T-helper 1 cell treated with Interleukin-12 subunit alpha and Interleukin-12 subunit beta and Interleukin-4 antibody, amounts not matched to agents 30 μg/mL and 1 μg/mL, for 36 hours (primary cell): ENCODE results near the gene LOC101059915.
"Not testable (repeated sequence)": the region's sequence is repeated elsewhere in the genome, so short reads cannot be mapped to it uniquely, and the experiment has no call there.

Source experiments
- H3K27ac Mint-ChIP-seq: one replicate; pipeline ENCODE4 v1.8.0; 2021; ENCODE audit warnings: mild to moderate bottlenecking, mixed read lengths
- H3K27me3 Mint-ChIP-seq: one replicate; pipeline ENCODE4 v1.8.0; 2021; ENCODE audit warnings: low read depth, mixed read lengths
- H3K36me3 Mint-ChIP-seq: one replicate; pipeline ENCODE4 v1.8.0; 2021; ENCODE audit warnings: low read depth, mixed read lengths
- H3K4me1 Mint-ChIP-seq: one replicate; pipeline ENCODE4 v1.8.0; 2021; ENCODE audit warnings: low read depth, mixed read lengths
- H3K4me3 Mint-ChIP-seq: one replicate; pipeline ENCODE4 v1.8.0; 2021; ENCODE audit warnings: mild to moderate bottlenecking, moderate library complexity, mixed read lengths
- H3K9me3 Mint-ChIP-seq: one replicate; pipeline ENCODE4 v1.8.0; 2021; ENCODE audit warnings: mixed read lengths

LOC101059915 gene

DNA sequence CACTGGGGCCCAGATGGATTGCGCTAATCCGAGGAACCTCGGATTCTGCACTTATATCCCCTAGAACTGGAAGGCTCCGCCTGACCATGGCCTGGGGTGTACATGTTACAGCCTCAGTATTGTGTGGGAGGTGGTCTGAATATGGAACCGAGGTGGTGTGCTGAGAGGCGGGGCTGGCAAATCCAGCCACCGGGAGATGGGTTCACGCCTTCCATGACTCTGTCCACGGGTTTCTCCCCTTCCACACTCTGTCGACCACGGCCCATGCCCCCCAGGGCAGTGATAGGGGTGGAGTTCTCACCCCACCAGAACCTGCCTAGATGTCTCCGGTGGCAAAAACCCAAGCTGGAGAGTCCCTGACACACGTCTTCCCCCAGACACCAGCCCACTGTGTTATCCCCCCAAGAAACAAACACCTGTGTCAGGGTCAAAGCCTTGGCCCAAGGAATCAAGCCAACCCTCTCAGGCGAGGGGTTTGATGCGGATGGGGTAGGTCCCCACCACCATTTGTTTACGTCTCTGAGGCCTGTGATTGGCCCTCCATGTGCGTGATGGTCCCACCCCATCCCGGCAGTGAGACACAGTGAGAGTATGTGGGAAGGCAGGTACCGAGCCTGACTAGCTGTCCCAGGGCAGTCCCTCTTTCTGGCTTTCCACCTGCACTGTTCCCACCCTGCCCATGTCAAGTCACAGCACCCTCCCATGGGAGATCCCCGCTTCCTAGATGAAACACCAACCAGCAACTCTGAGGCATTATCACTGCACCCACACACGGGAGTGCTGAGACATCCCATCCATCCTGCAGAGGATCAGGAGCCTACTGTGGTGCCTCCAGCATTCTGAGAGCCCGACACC is 6.6 kb upstream of the LOC101059915 start:
- Mint-ChIP-seq H3K27ac (no peak overlapping the region), H3K36me3 (no peaks in the 10 kb centered on the region), H3K9me3 (no peaks in the 10 kb centered on the region), H3K27me3 (peaks cover 8% of the 10 kb centered on the region), H3K4me3 (no peak overlapping the region), H3K4me1 (peaks cover 19% of the 10 kb centered on the region)

DNA sequence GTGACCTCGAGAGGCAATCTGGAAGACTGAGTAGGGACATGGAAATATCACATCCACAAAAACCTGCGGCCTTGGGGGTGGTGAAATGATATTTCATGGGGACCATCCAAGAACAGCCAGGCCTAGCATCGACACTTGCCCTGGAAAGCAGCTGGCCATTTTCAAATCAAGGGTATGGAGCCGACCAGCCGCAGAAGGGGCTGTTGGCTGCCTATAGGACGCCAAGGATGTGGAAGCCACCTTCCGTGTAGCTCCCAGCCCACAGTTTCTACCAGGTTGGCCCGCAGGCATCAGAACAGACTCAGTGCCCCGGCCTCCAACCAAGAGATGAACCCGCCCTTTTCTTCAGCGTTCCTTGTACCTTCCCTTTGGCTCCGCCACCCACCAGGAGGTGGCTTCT is 5.4 kb upstream of the LOC101059915 start:
- H3K36me3 Mint-ChIP-seq = no peaks in the 10 kb centered on the region
- H3K9me3 Mint-ChIP-seq = no peaks in the 10 kb centered on the region
- no peak overlapping the region for H3K27ac Mint-ChIP-seq
- H3K27me3 Mint-ChIP-seq = peaks cover 1% of the 10 kb centered on the region
- no peak overlapping the region for H3K4me3 Mint-ChIP-seq
- H3K4me1 Mint-ChIP-seq = peaks cover 15% of the 10 kb centered on the region

DNA sequence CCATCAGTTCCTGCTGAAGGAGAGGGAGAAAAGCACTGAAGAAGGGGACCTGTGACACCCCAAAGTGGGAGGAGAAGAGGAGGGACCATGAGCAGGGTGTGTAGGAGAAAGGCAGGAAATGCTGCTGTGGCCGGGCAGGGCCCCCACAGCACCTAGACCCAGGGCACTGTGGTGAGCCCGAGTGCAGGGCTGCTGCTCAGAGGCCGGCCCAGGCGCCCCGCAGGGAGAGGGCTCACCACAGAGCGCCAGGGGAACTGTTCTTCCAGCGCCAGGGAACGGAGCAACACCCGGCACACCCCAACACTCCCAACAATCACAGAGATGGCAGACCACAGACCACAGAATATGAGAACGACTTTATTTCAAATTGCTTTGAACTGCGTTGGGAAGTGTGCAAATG is 4.7 kb upstream of the LOC101059915 start:
- not testable (repeated sequence) for H3K9me3 Mint-ChIP-seq

DNA sequence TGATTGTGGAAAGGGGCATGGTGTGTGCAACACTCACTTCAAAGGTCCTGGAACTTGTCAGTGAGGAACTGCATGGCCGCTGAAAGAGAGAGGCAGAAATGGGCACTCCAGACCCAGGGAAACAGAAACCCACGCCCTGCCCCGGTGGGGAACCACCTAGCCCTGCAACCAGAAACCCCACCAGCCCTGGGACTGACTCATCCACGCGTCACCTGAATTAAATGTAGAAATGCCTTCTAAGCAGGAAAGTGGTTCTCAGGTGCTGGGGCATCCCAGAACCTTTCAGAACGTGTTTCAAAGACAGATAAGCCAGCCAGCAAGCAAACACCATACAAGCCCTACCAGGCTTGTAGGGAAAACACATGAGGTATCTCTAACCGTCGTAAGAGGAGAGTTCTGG is 4.1 kb upstream of the LOC101059915 start:
- H3K4me1 Mint-ChIP-seq = peaks cover 14% of the 10 kb centered on the region
- H3K27ac Mint-ChIP-seq = peak overlapping the region; percentile 74
- not testable (repeated sequence) for H3K4me3 Mint-ChIP-seq, H3K36me3 Mint-ChIP-seq, H3K27me3 Mint-ChIP-seq, H3K9me3 Mint-ChIP-seq

More for the DNA sequence above, 4.7 kb upstream of the LOC101059915 start:
- H3K4me3 Mint-ChIP-seq = peak overlapping the region; percentile 38
- H3K36me3 Mint-ChIP-seq, H3K27me3 Mint-ChIP-seq: not testable (repeated sequence)
- peak overlapping the region; percentile 31 for H3K27ac Mint-ChIP-seq
- H3K4me1 Mint-ChIP-seq = peaks cover 14% of the 10 kb centered on the region

DNA sequence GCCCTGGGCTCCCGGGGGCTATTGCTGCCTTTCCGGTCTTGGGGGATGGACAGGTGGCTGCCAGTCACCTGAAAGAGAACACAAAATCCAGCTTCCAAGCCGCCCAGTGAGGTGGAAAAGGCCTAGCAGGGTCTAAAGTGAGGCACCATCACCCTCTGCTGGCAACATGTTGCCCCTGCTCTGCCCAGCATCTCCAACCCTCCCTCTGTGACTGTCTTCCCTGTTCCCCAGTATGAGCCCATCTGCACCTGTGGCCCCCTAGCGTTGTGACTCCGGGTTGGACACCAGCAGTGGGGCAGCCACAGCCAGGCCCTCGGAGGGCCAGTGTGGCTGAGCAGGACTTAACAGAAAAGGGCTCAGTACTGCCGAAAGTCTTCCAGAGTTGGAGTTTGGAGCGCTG is 3.1 kb upstream of the LOC101059915 start:
- peaks cover 14% of the 10 kb centered on the region for H3K4me1 Mint-ChIP-seq
- H3K36me3 Mint-ChIP-seq, H3K27ac Mint-ChIP-seq, H3K9me3 Mint-ChIP-seq, H3K4me3 Mint-ChIP-seq, H3K27me3 Mint-ChIP-seq: not testable (repeated sequence)

DNA sequence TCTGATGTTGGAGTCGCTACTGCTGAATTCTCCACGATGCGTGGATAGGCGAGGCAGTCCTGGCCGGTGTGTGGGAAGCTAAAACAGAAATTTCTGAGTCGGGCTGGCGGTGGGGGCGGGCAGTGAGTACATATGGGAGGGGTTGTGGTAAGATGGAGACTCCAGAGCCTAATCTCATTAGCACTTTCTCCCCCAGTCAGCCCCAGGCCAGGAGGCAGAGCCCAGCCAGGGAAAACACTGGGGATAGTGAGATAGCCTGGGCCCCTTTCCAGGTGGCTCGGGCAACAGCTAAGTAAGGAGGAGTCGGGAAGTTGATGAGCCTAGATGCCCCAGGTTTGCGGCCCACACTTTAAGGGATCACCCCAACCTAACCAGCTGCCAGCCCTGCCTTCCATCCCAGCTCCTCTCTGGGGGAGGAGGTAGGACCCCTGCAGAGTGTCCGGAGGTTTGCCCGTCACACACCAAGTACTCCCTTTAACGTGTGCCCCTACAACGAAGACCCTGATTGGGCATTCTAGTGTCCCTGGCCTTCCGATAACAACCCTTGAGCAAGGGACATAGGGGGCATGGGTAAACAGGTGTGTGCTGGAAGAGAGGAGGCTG is 2.4 kb upstream of the LOC101059915 start:
- Mint-ChIP-seq H3K27ac (no peak overlapping the region), H3K4me3 (no peak overlapping the region), H3K4me1 (peaks cover 14% of the 10 kb centered on the region), H3K27me3 (no peaks in the 10 kb centered on the region), H3K9me3 (no peaks in the 10 kb centered on the region), H3K36me3 (no peaks in the 10 kb centered on the region)

DNA sequence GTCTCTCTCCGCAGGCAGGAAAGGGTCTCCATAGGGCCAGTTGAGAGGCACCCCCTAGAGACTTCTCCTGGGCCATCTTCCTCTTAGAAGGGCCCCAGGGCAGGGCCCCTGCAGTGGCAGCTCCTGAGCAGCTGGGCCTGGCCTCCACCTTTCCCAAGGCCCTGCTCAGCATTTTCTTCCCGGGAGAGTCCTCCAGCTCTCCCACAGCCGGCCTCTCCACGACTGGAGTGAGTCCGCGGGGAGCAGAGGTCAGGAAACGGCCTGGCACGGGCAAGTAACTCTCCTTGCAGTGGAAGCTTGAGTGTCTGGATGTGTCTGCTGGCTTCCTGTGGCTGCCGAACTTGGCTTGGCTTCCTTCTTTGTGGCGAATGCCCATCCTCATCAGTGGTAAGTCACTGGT is 1.6 kb upstream of the LOC101059915 start:
- Mint-ChIP-seq H3K27me3 (peaks cover 4% of the 10 kb centered on the region), H3K4me3 (no peak overlapping the region), H3K4me1 (peaks cover 18% of the 10 kb centered on the region), H3K9me3 (no peaks in the 10 kb centered on the region), H3K36me3 (no peaks in the 10 kb centered on the region), H3K27ac (no peak overlapping the region)

DNA sequence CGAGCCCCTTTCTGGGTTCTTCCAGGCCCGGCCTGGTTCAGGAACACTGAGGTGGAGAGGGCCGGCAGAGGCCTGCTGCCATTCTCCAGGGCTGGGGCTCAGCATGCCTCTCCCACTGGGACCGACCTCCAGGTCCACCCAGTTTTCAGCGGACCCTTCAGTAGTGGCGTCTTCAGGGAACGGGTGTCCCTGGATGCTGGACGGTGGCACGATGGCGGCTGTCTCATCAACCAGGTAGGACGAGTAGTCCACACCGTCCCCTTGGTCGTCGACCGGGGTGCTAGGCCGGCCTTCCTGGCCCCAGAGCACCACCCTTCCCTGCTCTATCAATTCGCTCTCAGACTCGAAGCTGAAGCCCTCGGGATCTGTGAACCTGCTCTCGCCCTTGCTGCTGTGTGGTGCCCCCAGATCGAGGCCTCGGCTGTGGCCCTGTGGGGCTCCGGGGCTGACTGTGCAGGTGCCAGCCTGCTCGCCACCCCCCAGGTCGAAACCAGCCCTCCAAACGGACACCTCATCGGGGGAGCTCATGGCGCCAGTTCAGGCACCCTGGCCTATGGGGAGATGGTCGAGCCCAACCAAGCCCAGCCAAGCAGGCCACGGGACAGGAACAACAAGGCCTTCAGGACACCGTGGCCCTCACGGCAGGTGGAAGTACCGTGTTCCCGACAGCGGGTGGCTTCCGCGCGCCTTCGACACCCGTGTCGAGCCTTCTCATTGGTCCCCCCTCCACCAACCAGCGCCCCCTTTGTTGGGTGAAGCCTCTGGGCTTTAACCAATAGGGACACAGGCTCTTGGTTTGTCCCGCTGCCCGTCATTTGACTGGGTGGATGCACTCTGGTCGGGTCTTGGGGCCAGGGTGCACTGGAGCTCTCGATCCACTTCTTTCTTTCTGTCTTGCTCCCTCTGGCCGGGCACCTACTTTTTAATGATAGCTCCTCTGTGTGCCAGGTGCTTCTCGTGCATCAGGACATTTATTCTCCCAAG is 814 bp upstream of the LOC101059915 start:
- Mint-ChIP-seq H3K9me3 (no peaks in the 10 kb centered on the region), H3K27me3 (peaks cover 4% of the 10 kb centered on the region), H3K36me3 (no peaks in the 10 kb centered on the region), H3K4me1 (peaks cover 26% of the 10 kb centered on the region), H3K4me3 (no peak overlapping the region), H3K27ac (no peak overlapping the region)

DNA sequence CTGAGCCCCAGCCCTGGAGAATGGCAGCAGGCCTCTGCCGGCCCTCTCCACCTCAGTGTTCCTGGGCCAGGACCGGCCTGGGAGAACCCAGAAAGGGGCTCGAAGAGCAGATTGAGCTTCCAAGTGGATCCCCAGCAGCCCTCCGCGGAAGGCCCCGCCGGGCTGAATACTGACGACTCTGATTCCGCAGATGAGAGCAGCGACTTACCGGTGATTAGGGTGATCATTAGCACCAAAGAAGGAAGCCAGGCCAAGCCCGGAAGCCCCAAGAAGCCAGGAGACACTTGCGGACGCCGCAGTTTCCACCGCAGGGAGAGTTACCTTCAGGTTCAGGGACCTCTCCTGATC is 876 bp downstream of the LOC101059915 start:
- no peak overlapping the region for H3K27ac Mint-ChIP-seq

DNA sequence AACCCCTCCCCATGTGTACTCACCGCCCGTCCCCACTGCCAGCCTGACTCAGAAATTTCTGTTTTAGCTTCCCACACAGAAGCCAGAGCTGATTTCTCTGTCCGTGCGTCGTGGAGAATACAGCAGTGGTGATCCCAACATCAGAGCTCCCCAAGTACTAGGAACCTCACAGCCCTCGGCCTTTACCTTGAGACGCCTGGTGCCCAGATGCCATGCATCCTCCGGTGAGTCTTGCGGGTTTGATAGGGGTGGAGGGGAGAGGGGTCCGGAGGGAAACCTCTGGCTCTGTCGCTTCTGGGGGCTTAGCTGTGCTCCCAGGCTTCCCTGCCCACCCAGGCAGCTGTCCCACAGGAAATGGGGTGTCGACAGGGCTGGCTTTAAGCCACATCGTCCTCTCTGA is 2.1 kb downstream of the LOC101059915 start:
- Mint-ChIP-seq H3K4me1 (peaks cover 17% of the 10 kb centered on the region), H3K36me3 (no peaks in the 10 kb centered on the region), H3K9me3 (no peaks in the 10 kb centered on the region), H3K4me3 (no peak overlapping the region), H3K27ac (no peak overlapping the region), H3K27me3 (peaks cover 12% of the 10 kb centered on the region)

More for the DNA sequence above, 876 bp downstream of the LOC101059915 start:
- Mint-ChIP-seq H3K9me3 (no peaks in the 10 kb centered on the region), H3K36me3 (no peaks in the 10 kb centered on the region), H3K27me3 (peaks cover 9% of the 10 kb centered on the region), H3K4me1 (peaks cover 22% of the 10 kb centered on the region), H3K4me3 (no peak overlapping the region)

DNA sequence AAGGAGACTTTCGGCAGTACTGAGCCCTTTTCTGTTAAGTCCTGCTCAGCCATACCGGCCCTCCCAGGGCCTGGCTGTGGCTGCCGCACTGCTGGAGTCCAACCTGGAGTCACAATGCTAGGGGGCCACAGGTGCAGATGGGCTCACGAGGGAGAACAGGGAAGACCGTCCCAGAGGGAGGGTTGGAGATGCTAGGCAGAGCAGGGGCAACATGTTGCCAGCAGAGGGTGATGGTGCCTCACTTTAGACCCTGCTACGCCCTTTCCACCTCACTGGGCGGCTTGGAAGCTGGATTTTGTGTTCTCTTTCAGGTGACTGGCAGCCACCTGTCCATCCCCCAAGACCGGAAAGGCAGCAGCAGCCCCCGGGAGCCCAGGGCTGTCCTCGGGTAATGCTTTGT is 2.6 kb downstream of the LOC101059915 start:
- not testable (repeated sequence) for H3K9me3 Mint-ChIP-seq, H3K4me3 Mint-ChIP-seq, H3K36me3 Mint-ChIP-seq, H3K27ac Mint-ChIP-seq
- Mint-ChIP-seq H3K4me1 (peaks cover 17% of the 10 kb centered on the region), H3K27me3 (peaks cover 12% of the 10 kb centered on the region)

DNA sequence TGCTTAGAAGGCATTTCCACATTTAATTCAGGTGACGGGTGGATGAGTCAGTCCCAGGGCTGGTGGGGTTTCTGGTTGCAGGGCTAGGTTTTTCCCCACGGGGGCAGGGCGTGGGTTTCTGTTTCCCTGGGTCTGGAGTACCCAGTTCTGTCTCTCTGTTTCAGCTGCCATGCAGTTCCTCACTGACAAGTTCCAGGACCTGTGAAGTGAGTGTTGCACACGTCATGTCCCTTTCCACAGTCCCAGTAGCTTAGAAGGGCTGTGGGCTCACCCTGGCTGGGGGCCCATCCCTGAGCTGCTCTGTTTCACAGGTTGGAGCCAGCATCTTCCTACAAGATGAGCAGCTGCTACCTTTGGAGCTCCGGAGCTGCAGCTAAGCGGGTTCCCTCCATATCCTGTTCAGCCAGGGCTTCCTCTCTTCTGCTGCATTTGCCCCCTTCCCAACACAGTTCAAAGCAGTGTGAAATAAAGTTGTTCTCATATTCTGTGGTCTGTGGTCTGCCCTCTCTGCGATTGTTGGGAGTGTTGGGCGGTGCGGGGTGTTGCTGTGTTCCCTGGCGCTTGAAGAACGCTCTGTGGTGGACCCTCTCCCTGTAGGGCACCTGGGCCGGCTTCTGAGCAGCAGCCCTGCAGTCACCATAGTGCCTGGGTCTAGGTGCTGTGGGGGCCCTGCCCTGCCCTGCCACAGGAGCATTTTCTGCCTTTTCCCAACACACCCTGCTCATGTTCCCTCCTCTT is 3.9 kb downstream of the LOC101059915 start:
- Mint-ChIP-seq H3K27me3 (peaks cover 12% of the 10 kb centered on the region), H3K36me3 (no peaks in the 10 kb centered on the region), H3K4me3 (no peak overlapping the region), H3K4me1 (peaks cover 17% of the 10 kb centered on the region), H3K27ac (peak overlapping the region; percentile 26), H3K9me3 (no peaks in the 10 kb centered on the region)

DNA sequence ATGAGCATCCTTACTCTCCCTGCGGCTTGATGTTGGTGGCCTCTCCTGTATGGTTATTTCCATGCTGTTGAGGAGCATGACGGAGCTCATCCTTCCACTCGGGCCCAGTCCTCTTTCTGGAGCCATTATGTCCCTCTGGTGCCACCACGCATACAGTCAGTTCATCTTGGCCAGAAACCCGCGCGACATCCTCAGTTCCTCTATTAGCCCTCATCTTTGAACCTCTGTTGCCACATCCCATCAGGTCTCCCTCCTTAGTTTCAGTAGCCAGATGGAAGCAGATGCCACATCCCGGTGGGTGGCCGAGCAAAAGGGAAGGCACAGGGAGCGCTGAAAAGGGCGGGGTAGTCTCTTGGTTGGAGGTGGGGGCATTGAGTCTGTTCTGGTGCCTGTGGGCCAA is 4.6 kb downstream of the LOC101059915 start:
- H3K9me3 Mint-ChIP-seq = no peaks in the 10 kb centered on the region
- peaks cover 12% of the 10 kb centered on the region for H3K27me3 Mint-ChIP-seq
- H3K4me1 Mint-ChIP-seq = peaks cover 17% of the 10 kb centered on the region
- no peak overlapping the region for H3K4me3 Mint-ChIP-seq
- no peak overlapping the region for H3K27ac Mint-ChIP-seq
- no peaks in the 10 kb centered on the region for H3K36me3 Mint-ChIP-seq

DNA sequence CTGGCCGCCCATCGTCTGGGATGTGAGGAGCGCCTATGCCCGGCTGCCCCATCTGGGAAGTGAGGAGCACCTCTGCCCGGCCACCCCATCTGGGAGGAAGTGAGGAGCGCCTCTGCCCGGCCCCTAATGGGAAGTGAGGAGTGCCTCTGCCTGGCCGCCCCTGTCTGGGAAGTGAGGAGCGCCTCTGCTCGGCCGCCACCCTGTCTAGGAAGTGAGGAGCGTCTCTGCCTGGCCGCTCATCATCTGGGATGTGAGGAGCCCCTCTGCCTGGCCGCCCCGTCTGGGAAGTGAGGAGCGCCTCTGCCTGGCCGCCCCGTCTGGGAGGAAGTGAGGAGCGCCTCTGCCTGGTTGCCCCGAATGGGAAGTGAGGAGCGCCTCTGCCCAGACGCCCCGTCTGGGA is 8.3 kb downstream of the LOC101059915 start:
- not testable (repeated sequence) for H3K4me3 Mint-ChIP-seq, H3K27ac Mint-ChIP-seq, H3K9me3 Mint-ChIP-seq, H3K36me3 Mint-ChIP-seq
- Mint-ChIP-seq H3K27me3 (peaks cover 14% of the 10 kb centered on the region), H3K4me1 (peaks cover 14% of the 10 kb centered on the region)
